ENCODE results near the gene SIK3. TPM values are rescaled to one million over a fixed set of nuclear protein-coding genes. Genes with fewer than 3 reads are reported as not detected.
"Not testable (repeated sequence)": the region's sequence is repeated elsewhere in the genome, so short reads cannot be mapped to it uniquely, and the experiment has no call there.

SIK3 gene
- total RNA-seq, 1 experiment from 2014 or later, result 31.4 TPM

GRCh38 chr11:117112497-117112896 is 14.3 kb upstream of the SIK3 start:
- not testable (repeated sequence) for H3K9ac ChIP-seq (ENCODE audit: extremely low read depth, insufficient read length, low read length); H3K4me1 ChIP-seq (ENCODE audit: insufficient read depth, low read length); H3K27ac Mint-ChIP-seq; H3T11ph ChIP-seq (ENCODE audit: low read length); H3K4me1 Mint-ChIP-seq; H2AK5ac ChIP-seq (ENCODE audit: insufficient read length, low read length); H4K20me1 ChIP-seq (ENCODE audit: control insufficient read depth, insufficient read depth, insufficient read length); H4K91ac ChIP-seq (ENCODE audit: insufficient read length, low read depth, low read length); H4K8ac ChIP-seq (replicated peaks; ENCODE audit: insufficient read length, low read depth, low read length); H2BK15ac ChIP-seq (ENCODE audit: low read depth, low read length); H3K27ac ChIP-seq (ENCODE audit: insufficient read length, low read depth, low read length); H3K27me3 Mint-ChIP-seq (ENCODE audit: low read depth); H2BK5ac ChIP-seq (ENCODE audit: insufficient read length, low read length); H3K14ac ChIP-seq (ENCODE audit: insufficient read depth, low read length); H3K56ac ChIP-seq (ENCODE audit: insufficient read length, low read depth, low read length); H2BK12ac ChIP-seq (ENCODE audit: insufficient read length, low read depth, low read length); H3K36me3 Mint-ChIP-seq (ENCODE audit: insufficient read depth in 1 of 3, low read depth in 3 of 3); H3K18ac ChIP-seq (ENCODE audit: insufficient read length, low read depth, low read length); H3K4ac ChIP-seq (ENCODE audit: low read depth, low read length); H3K4me3 Mint-ChIP-seq; DNase-seq; H3K23me2 ChIP-seq (ENCODE audit: insufficient read length, low read depth, low read length, poor library complexity, severe bottlenecking); H4K5ac ChIP-seq (ENCODE audit: insufficient read length, low read depth, low read length); H3K9me3 Mint-ChIP-seq; H2AFZ ChIP-seq (ENCODE audit: low read length); H3K79me1 ChIP-seq (ENCODE audit: insufficient read depth, low read depth, low read length, poor library complexity, severe bottlenecking); H3K23ac ChIP-seq (ENCODE audit: insufficient read length, low read depth, low read length); H3K79me2 ChIP-seq (ENCODE audit: insufficient read depth, low read length); H3K4me2 ChIP-seq (ENCODE audit: insufficient read depth, insufficient read length, low read length); H2BK120ac ChIP-seq (ENCODE audit: low read depth, low read length, poor library complexity, severe bottlenecking); H3K9me3 ChIP-seq (ENCODE audit: control insufficient read depth, low read depth, low read length); H2BK20ac ChIP-seq (ENCODE audit: low read depth, low read length, poor library complexity, severe bottlenecking); H3K27me3 ChIP-seq (ENCODE audit: insufficient read depth, low read length)
- no CpG with 5 or more reads among the region's 3 CpGs for WGBS (ENCODE audit: extremely low coverage, insufficient read length, low lambda C conversion rate)
